ENCODE data around the gene BCL2L12. TPM values are rescaled to one million over a fixed set of nuclear protein-coding genes. Genes with fewer than 3 reads are reported as not detected.

Gene BCL2L12
- total and polyA plus RNA-seq, 2 of the 13 experiments (the other 11 are each of a cell fraction or from before 2014, with no cell fraction given), result 26.8 to 40.8 TPM

- TF ChIP-seq THAP9 (CRISPR knock-in tag; IDR thresholded peaks at IDR 0.05; ENCODE audit: borderline replicate concordance) (no peak), HMGXB4 (CRISPR knock-in tag; IDR thresholded peaks at IDR 0.05; ENCODE audit: borderline replicate concordance in 1 of 2, low read depth in 1 of 2) (peak in 1 of 2 experiments; percentile 78; a peak in 2 of 4 replicates), ZNF205 (CRISPR knock-in tag; IDR thresholded peaks at IDR 0.05) (no peak), SAP130 (CRISPR knock-in tag; IDR thresholded peaks at IDR 0.05; ENCODE audit: low read depth) (peak; percentile 8; the same call in 1 of the 2 replicates), ZNF549 (CRISPR knock-in tag; IDR thresholded peaks at IDR 0.05) (no peak), ZNF609 (CRISPR knock-in tag; IDR thresholded peaks at IDR 0.05; ENCODE audit: borderline replicate concordance) (no peak), ZNF746 (CRISPR knock-in tag; IDR thresholded peaks at IDR 0.05) (no peak), ZSCAN20 (CRISPR knock-in tag; IDR thresholded peaks at IDR 0.05; ENCODE audit: borderline replicate concordance) (no peak), IKZF1 (IDR thresholded peaks at IDR 0.05) (no peak), ZNF891 (CRISPR knock-in tag; IDR thresholded peaks at IDR 0.05) (no peak), RAD21 (CRISPR knock-in tag; IDR thresholded peaks at IDR 0.05) (peak; percentile 29; the same call in 1 of the 2 replicates), ZNF574 (CRISPR knock-in tag; IDR thresholded peaks at IDR 0.05) (no peak), PREB (CRISPR knock-in tag; IDR thresholded peaks at IDR 0.05) (no peak), ZNF776 (CRISPR knock-in tag; IDR thresholded peaks at IDR 0.05) (no peak)
Observed at GRCh38 chr19:49677901-49678674, 12.4 kb downstream of the BCL2L12 start (continued).

Data from HepG2 (cell line).